Measurements from ENCODE around the gene CDA.

The CDA gene

GRCh38 chr1:20588634-20589225, at the start of gene CDA:
CDA (plus strand) TSS chr1:20589097; CDS start chr1:20589130, 33 bp downstream.
- no peak for DNase-seq

- DNase-seq: no peak
These were observed 48.6 kb upstream of the CDA start for GRCh38 chr1:20540281-20540680.

- DNase-seq: no peak
These were observed 42.3 kb upstream of the CDA start for GRCh38 chr1:20546637-20547036.

GRCh38 chr1:20551161-20551560, 37.7 kb upstream of the CDA start:
- DNase-seq: no peak

GRCh38 chr1:20551945-20552727, 36.8 kb upstream of the CDA start, which contains the start of gene FAM43B:
FAM43B (plus strand) TSS chr1:20552573; CDS start chr1:20552974, 401 bp downstream.
- no peak for DNase-seq

- DNase-seq: no peak
These were observed 36.0 kb upstream of the CDA start for GRCh38 chr1:20552728-20553445.

GRCh38 chr1:20555025-20555757, 33.7 kb upstream of the CDA start:
- no peak for DNase-seq

GRCh38 chr1:20555758-20556120, 33.2 kb upstream of the CDA start:
- DNase-seq: no peak

GRCh38 chr1:20558191-20558590, 30.7 kb upstream of the CDA start:
- no peak for DNase-seq

- DNase-seq: no peak
These were observed 27.9 kb upstream of the CDA start for GRCh38 chr1:20560966-20561365.

GRCh38 chr1:20565234-20565633, 23.7 kb upstream of the CDA start:
- DNase-seq: no peak

- DNase-seq: no peak
These were observed 19.3 kb upstream of the CDA start for GRCh38 chr1:20569523-20570098.

- no peak for DNase-seq
These were observed 17.5 kb upstream of the CDA start for GRCh38 chr1:20571427-20571826.

GRCh38 chr1:20573987-20574386, 14.9 kb upstream of the CDA start:
- DNase-seq: no peak

GRCh38 chr1:20574686-20575540, 14.0 kb upstream of the CDA start:
- peak; percentile 47 for DNase-seq

- DNase-seq: no peak
These were observed 13.2 kb upstream of the CDA start for GRCh38 chr1:20575541-20576336.

- DNase-seq: no peak
These were observed 10.8 kb upstream of the CDA start for GRCh38 chr1:20578062-20578461.

- DNase-seq: no peak
These were observed 10.0 kb upstream of the CDA start for GRCh38 chr1:20578721-20579395.

GRCh38 chr1:20584890-20585289, 4.0 kb upstream of the CDA start:
- no peak for DNase-seq

- no peak for DNase-seq
These were observed 1.8 kb upstream of the CDA start for GRCh38 chr1:20586953-20587660.

Data from CD4-positive, alpha-beta T cell treated with Interleukin-17A for 1 hour (primary cell).